Lower leg skin (tissue), 4 donors: Measurements from ENCODE around the gene SLC35F6. TPM values are rescaled to one million over a fixed set of nuclear protein-coding genes. Genes with fewer than 3 reads are reported as not detected.

ENCODE experiments used
- DNase-seq, 2 donors: peaks; one replicate each; pipeline ENCODE4 v3.0.0-alpha.2; 2019; ENCODE audit warnings: low spot score in 2 of 2
- H3K4me3 ChIP-seq: fragments of 200-600 bp; sonication (generic); 2 replicates; pipeline ENCODE4 v1.5.1; 2017; ENCODE audit warnings: mild to moderate bottlenecking, low read depth; ENCODE audit not compliant: poor library complexity, severe bottlenecking
- POLR2A ChIP-seq, 2 donors: fragments of 450-650 bp; IDR thresholded peaks; one replicate each; pipeline ENCODE4 v1.6.1; 2016 to 2017; ENCODE audit warnings: antibody characterized with exemption in 2 of 2, mild to moderate bottlenecking in 1 of 2, moderate library complexity in 1 of 2
- WGBS, 2 donors: methylation state at CpG; one replicate each; pipeline ENCODE4 v1.1.5; 2018; 5-methylcytosine and 5-hydroxymethylcytosine counted together
- intact Hi-C: fragments of 100-400 bp; cut with DNase I; formaldehyde crosslinking; loops from one replicate; pipeline ENCODE4 v1.15.0; 2023; ENCODE audit warnings: low total_unique reads
- total RNA-seq, 4 donors: library from RNA; depleted of rRNA; stranded (reverse); fragments of >200 nt; gene quantifications; one replicate each; pipeline ENCODE4 v1.1.0, GENCODE V29; 2016
- TF ChIP-seq, protein P1 (sequence below), 3 donors: fragments of 450-650 bp; IDR thresholded peaks; one replicate each; pipeline ENCODE4 v1.5.1; 2016; ENCODE audit warnings: antibody characterized with exemption in 3 of 3, mild to moderate bottlenecking in 3 of 3, moderate library complexity in 2 of 3

The SLC35F6 gene
- total RNA-seq, 4 donors from 2014 or later, result 51.0 to 96.7 (median 87.4) TPM

DNA sequence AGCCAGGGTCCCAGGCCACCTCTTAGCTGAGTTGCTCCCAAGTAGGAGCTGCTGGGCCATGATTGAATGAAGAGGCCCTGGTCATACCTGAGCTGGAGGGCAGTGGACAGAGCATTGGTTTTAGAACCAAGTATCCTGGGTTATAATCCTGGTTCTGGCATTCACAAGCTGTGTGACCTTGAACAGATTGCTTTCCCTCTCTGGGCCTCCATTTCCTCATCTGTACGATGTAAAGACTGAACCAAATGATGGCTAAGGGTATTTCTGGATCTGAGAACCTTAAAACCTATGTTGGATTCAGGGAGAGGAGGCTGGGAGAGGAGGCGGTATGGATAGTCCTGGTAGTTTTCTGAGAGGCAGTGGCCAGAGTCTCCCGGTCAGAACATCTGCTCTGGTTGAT, 40.6 kb upstream of the SLC35F6 start:
- 86 to 94% methylated on average over 3 of the region's 3 CpGs for WGBS, 2 donors
- no peak for TF ChIP-seq POLR2A (IDR thresholded peaks at IDR 0.05)
- H3K4me3 ChIP-seq, result no peak overlapping the region
- DNase-seq, result no peak
- intact Hi-C loops, result no loop called here

DNA sequence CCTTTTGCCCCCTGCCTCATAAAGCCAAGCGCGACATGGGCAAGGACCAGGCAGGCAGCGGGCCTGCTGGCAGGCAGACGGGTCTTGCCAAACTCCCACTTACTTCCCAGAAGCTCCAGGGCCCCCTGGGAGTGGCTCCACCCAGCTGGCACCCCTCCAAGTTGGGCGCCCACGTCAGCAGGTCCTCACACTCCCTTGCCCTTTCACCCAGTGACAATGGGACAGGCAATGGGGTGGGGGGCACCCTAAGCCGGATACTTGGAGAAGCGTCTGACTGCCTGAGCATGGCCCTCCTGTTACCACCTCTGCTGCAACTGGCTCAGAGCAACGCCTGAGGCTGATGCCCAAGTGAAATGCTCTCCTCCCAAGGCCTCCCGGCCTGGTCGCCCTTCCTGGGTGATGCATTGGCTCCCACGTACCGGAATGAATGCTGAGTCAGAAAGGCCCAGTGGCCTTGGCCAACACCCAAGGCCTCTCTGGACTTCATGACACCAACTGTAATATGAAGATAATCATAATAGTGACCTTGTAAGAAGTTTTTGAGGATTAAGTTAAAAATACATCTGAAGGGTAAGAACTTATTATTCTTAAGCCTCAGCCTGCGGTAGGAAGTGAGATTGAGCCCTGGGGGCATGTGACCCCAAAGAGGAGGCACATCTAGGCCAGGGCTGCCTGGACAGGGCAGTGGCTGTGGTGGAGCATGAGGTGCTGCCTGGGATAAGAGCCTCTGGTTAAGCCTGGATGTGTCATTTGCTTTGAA, 39.9 kb upstream of the SLC35F6 start:
- TF ChIP-seq, protein P1, sequence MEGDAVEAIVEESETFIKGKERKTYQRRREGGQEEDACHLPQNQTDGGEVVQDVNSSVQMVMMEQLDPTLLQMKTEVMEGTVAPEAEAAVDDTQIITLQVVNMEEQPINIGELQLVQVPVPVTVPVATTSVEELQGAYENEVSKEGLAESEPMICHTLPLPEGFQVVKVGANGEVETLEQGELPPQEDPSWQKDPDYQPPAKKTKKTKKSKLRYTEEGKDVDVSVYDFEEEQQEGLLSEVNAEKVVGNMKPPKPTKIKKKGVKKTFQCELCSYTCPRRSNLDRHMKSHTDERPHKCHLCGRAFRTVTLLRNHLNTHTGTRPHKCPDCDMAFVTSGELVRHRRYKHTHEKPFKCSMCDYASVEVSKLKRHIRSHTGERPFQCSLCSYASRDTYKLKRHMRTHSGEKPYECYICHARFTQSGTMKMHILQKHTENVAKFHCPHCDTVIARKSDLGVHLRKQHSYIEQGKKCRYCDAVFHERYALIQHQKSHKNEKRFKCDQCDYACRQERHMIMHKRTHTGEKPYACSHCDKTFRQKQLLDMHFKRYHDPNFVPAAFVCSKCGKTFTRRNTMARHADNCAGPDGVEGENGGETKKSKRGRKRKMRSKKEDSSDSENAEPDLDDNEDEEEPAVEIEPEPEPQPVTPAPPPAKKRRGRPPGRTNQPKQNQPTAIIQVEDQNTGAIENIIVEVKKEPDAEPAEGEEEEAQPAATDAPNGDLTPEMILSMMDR (IDR thresholded peaks at IDR 0.05), result no peak
- TF ChIP-seq POLR2A (IDR thresholded peaks at IDR 0.05), result no peak
- peak in 1 of 2 donors; percentile 90 for DNase-seq
- 59 to 66% methylated on average over 11 to 14 of the region's 14 CpGs for WGBS, 2 donors
- intact Hi-C loops, result no loop called here
- no peak overlapping the region for H3K4me3 ChIP-seq

DNA sequence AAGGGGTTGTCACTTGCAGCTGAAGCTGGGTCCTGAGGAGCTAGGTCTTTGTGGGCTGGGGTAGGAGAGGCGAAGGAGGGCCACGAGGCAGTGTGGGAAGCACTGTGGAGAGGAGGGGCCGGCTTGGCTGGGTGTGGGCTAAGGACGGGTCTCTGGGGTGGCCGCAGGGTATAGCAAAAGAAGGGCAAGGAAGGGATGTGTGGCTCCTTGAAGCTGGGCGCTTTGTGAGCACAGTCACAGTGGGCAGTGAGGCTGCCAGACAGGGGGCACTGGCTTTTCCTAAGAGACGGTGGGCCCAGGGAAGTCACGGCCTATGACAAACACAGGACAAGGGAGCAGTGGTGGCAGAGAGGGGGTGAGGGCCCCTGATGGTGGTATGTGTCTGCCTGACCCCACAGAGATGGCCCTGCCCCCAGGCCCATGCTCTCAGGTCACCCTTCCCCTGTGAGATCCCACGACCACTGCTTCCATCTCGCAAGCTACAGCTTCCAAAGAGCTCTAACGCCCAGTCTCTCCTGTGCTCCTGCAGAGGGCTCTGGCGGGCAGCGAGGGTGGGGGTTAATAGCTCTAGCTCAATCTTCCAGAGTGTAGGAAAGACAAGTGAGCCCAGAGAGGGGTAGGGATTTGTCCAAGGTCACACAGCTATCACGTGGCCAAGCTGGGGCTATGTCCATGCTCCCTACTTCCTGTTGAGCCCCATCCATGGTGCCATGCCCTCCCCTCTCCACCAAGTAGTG, 39.1 kb upstream of the SLC35F6 start:
- 84 to 85% methylated on average over 14 of the region's 14 CpGs for WGBS, 2 donors
- intact Hi-C loops, result no loop called here

DNA sequence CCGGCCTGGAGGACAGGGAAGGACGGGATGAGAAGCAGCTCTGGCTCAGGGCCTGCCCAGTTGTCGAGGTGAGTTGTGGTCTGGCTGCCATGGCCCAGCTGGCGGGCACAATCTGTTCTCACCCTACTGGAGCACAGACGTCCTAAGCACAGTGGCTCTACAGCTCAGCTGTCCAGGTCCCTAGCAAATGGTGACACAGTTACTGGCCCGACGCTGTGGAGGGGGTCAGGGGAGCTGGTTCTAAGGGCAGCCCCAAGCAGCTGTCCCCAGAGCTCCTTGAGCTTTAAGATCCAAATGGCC, 38.6 kb upstream of the SLC35F6 start:
- DNase-seq, result no peak
- TF ChIP-seq, protein P1 (IDR thresholded peaks at IDR 0.05), result no peak
- no peak for TF ChIP-seq POLR2A (IDR thresholded peaks at IDR 0.05)
- WGBS, 2 donors, result 76 to 100% methylated on average over 1 to 7 of the region's 7 CpGs
- no peak overlapping the region for H3K4me3 ChIP-seq
- intact Hi-C loops, result no loop called here

More for the DNA sequence above, 39.1 kb upstream of the SLC35F6 start:
- DNase-seq, result no peak
- H3K4me3 ChIP-seq, result no peak overlapping the region
- TF ChIP-seq, protein P1 (IDR thresholded peaks at IDR 0.05), result no peak
- TF ChIP-seq POLR2A (IDR thresholded peaks at IDR 0.05), result no peak

DNA sequence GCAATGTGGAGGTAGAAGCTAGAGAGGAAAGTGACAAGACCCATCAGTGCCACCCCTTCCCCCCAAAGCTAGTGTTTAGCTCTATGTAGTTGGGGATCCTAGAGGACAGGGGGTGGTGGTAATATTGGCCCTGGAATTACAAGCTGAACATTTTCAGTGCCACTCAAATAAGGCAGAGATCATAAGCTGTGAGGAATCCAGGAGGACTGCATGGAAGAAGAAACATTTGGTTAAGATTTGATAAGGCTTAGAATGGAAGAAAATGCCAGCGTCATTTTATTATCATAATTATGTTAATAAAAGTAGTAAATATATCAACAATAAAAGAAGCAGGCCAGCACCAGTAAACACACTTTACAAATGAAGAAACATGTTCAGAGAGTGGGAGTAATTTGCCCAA, 37.9 kb upstream of the SLC35F6 start:
- intact Hi-C loops, result no loop called here
- TF ChIP-seq POLR2A (IDR thresholded peaks at IDR 0.05), result no peak
- TF ChIP-seq, protein P1 (IDR thresholded peaks at IDR 0.05), result no peak
- DNase-seq, result no peak
- 57 to 93% methylated on average over 1 of the region's 1 CpG for WGBS, 2 donors
- H3K4me3 ChIP-seq, result no peak overlapping the region
